A549 (cell line): ENCODE results near the gene GUCA1A.

Experiments
- HOXB13 ChIP-seq: fragments of 250-450 bp; sonication (Bioruptor Pico); IDR thresholded peaks from 2 replicates; pipeline ENCODE4 v1.5.0; 2020; ENCODE audit warnings: low read depth, mild to moderate bottlenecking, moderate library complexity
- KDM5A ChIP-seq: fragments of 200-600 bp; sonication (generic); IDR thresholded peaks from 2 replicates; pipeline ENCODE4 v1.6.1; 2016; ENCODE audit warnings: antibody characterized with exemption, mild to moderate bottlenecking
- PHF8 ChIP-seq: fragments of 200-600 bp; sonication (generic); IDR thresholded peaks from 2 replicates; pipeline ENCODE4 v1.6.1; 2016; ENCODE audit warnings: low read depth, mild to moderate bottlenecking, antibody characterized with exemption, moderate library complexity, borderline replicate concordance
- RAD21 ChIP-seq, 2 experiments: fragments of >200 bp in 1 of 2; sonication (Bioruptor Twin) in 1 of 2; formaldehyde crosslinking in 1 of 2; IDR thresholded peaks in 1 of 2; conservative IDR thresholded peaks in 1 of 2; 2 replicates in 1 of 2; 3 replicates in 1 of 2; pipeline ENCODE4 v1.6.1; 2012 to 2018; ENCODE audit warnings: inconsistent platforms in 1 of 2
- RFX5 ChIP-seq: fragments of 450-650 bp; IDR thresholded peaks from 2 replicates; pipeline ENCODE4 v1.7.1; 2014; ENCODE audit warnings: antibody characterized with exemption, mild to moderate bottlenecking, moderate library complexity
- SMC3 ChIP-seq: fragments of >200 bp; sonication (Bioruptor Twin); formaldehyde crosslinking; IDR thresholded peaks from 3 replicates; pipeline ENCODE4 v1.6.1; 2018; ENCODE audit warnings: inconsistent platforms
- TF ChIP-seq, protein P1 (sequence below): fragments of >200 bp; sonication (Bioruptor Twin); formaldehyde crosslinking; IDR thresholded peaks from 3 replicates; pipeline ENCODE4 v1.5.1; 2016
- TF ChIP-seq, protein P2 (sequence below): IDR thresholded peaks from 2 replicates; pipeline ENCODE4 v1.6.1; 2012

DNA sequence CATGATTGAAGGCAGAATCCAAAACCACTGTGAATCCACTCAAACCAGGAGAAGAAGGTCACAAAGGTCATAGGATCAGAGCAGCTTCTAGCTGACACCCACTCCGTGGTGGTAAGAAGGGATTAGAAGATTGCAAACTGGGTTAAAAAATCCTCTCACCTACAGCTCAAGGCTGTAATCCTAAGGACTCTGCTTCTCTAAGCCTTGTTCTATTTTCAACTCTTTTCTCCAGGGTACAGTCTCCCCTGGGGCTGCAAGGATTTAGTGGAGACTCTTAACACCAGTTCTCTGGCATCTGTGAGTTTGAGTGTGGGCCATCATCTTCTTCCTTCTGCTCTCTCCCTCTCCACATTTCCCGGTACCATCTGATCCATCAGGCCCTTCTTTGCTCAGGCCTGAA is at the start of gene GUCA1A:
- TF ChIP-seq, protein P1, sequence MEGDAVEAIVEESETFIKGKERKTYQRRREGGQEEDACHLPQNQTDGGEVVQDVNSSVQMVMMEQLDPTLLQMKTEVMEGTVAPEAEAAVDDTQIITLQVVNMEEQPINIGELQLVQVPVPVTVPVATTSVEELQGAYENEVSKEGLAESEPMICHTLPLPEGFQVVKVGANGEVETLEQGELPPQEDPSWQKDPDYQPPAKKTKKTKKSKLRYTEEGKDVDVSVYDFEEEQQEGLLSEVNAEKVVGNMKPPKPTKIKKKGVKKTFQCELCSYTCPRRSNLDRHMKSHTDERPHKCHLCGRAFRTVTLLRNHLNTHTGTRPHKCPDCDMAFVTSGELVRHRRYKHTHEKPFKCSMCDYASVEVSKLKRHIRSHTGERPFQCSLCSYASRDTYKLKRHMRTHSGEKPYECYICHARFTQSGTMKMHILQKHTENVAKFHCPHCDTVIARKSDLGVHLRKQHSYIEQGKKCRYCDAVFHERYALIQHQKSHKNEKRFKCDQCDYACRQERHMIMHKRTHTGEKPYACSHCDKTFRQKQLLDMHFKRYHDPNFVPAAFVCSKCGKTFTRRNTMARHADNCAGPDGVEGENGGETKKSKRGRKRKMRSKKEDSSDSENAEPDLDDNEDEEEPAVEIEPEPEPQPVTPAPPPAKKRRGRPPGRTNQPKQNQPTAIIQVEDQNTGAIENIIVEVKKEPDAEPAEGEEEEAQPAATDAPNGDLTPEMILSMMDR = no peak
- TF ChIP-seq RFX5 (no peak), KDM5A (no peak), PHF8 (no peak), SMC3 (no peak), HOXB13 (no peak), RAD21 (conservative IDR thresholded peaks at IDR 0.05 in 1 of 2, IDR thresholded peaks at IDR 0.05 in 1 of 2) (no peak)
- TF ChIP-seq, protein P2, sequence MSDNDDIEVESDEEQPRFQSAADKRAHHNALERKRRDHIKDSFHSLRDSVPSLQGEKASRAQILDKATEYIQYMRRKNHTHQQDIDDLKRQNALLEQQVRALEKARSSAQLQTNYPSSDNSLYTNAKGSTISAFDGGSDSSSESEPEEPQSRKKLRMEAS = no peak
